PC-9 (cell line): ENCODE results near the gene ADGRL3.

Source experiments
- CTCF ChIP-seq: fragments of 200-600 bp; sonication (generic); conservative IDR thresholded peaks from 2 replicates; pipeline ENCODE4 v1.6.1; 2017; ENCODE audit warnings: mixed run types, antibody characterized with exemption, mild to moderate bottlenecking, moderate library complexity
- EZH2 ChIP-seq: fragments of 200-600 bp; sonication (generic); IDR thresholded peaks from 2 replicates; pipeline ENCODE4 v1.8.0; 2017; ENCODE audit warnings: antibody characterized with exemption, low read depth

- TF ChIP-seq CTCF (no peak), EZH2 (no peak)
These were observed 560.7 kb downstream of the ADGRL3 start for GRCh38 chr4:61760820-61761219.
